ENCODE data around the gene ASB4.

ASB4 gene

DNA sequence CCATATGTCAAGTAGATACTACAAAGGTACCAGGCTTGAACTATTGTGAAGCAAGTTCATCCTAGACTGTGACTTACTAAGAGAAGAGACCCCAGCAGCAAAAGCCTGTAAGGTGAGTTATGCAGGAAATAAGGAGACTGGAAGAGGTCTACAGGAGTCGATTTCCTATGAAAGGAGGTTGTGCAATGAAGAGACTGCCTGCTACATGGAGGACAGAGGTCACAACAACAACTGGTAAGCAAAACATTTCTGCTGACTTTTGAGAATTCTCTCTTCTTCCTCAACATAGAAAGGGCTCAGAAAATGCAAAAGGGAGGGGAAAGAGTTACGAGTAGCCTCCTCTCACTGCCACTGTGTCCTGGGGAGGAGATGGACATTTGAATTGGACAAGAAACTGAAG lies 68.2 kb downstream of the ASB4 start:
- no peak for DNase-seq (ENCODE audit: low read depth)

DNA sequence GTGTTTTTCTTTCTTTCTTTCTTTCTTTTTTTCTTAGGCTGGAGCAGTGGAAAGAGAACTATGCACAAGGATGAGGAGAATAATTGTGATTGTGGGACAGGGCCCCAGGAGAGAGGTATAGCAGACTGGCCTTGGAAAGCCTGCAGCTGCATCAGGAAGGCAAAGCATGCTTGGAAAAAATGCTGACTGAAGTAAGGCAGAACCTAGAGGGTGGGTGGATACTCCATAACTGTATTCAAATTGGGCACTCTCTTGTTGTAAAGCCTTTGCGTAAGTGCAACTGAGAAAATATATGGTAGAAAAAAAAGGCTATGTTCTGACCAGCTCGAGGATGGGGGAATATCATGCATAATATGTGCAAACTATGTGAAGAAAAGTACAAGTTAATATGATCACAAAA lies 71.0 kb downstream of the ASB4 start:
- DNase-seq (ENCODE audit: low read depth) = no peak

DNA sequence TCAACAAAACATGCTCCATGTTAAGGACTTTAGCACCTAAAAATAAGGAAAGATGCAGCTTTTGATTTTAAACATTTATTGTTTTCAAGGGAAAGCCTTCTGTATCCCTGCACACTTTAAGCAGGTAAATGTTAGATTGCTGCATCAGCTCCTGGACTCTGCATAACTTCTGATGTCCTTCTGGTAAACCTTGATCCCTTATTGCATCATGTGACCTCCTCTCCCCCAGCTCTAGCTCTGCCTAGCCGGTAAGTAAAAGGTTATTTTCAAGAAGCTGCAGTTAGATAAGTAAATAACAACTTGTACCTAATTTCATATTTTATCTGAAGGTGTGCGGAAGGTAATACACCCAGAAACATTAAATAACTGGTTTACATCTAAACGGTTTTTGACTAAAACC lies 73.1 kb downstream of the ASB4 start:
- no peak for DNase-seq (ENCODE audit: low read depth)

DNA sequence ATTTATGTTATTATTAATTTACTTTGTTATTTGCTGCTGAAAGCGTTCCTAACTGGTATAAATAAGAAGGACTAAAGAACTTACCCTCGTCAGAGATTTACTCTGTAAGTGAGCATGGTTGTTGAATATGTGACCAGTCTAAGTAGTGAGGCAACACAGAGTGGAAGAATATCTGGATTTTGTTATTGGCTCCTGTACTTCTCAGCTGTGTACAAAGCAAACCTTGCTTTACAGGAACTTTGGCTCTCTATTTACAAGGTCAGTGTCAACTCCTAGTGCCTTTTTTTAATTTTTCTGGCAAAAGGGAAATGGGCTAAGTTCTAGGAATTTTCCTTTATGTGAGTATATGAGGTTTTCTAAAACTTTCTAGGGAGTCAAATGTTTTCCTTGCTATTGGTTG lies 74.9 kb downstream of the ASB4 start:
- DNase-seq (ENCODE audit: low read depth) = no peak

DNA sequence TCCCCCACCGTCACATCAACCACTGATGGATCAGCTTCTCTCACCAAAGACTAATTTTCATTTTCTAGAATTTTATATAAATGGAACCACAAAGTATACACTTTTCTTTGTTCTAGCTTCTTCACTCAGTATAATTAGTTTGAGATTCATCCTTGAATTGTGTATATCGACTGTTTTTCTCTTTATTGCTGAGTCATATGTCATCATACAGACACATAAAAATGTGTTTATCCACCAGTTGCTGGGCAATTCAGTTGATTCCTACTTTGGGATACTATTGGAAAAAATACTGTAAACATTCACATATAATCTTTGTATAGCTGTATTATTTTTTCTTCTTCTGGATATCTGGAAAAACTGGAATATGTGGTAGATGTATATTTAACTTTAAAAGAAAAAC lies 84.0 kb downstream of the ASB4 start:
- DNase-seq (ENCODE audit: low read depth) = no peak

DNA sequence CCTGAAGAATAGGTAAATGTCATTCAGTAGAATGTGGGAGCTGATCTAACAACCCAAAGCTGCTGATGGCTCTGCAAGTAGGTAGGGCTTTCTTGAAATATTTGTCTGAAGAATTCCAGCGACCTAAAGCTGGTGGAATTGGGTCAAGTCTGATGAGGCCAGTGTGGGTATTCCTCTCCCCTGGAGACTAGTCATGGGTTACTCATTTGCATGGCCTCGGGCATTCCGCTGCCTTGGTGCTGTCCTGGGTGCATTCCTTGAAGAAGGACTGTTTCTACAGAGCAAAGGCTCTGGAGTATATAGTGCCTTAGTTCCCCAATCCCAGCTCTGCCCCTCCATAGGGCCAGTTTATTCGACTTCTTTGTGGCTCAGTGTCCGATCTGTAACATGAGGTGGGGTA lies 91.4 kb downstream of the ASB4 start:
- DNase-seq (ENCODE audit: low read depth) = peak; percentile 26

DNA sequence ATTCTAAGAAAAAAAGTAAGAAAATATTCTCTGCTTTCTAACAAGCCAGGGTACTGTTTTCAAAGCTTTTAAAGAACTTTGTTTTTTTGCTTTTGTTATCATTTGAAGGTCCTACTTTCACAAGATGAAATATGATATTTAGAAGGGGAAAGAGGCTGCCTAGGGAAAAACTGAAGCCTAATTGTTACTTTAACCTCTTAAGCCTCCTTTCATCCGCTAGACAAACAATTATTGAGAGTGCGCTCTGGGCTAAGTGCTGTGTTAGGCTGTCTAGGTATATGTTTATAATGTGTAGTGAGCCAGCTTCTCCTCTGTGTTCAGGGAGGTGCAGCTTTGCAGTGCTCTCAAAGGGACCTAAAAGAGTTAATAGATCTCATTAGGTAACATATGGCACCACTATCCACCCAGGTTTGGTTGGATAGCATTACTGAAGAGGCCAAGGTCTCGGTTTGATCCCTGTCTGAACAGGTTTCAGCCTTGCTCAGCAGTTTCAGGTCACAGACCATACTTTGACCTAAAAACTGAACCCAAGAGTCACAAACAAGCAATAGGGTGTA lies 92.6 kb downstream of the ASB4 start:
- no peak for DNase-seq (ENCODE audit: low read depth)

DNA sequence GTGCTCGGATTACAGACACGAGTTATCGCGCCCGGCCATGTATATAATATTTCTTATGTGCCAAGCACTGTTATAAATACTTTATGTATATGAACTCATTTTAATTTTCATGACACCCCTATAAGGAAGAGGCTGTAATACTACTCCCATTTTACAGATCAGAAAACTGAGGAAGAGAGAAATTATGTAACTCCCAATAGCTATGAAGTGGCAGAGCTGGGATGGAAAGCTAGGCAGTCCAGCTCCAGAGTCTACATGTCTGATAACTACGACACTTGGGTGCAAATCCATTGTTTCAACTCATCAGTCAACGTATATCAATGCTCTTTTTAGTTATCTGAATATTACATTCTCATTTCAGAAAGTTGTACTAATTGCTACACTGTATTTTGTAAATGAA lies 93.6 kb downstream of the ASB4 start:
- no peak for DNase-seq (ENCODE audit: low read depth)

DNA sequence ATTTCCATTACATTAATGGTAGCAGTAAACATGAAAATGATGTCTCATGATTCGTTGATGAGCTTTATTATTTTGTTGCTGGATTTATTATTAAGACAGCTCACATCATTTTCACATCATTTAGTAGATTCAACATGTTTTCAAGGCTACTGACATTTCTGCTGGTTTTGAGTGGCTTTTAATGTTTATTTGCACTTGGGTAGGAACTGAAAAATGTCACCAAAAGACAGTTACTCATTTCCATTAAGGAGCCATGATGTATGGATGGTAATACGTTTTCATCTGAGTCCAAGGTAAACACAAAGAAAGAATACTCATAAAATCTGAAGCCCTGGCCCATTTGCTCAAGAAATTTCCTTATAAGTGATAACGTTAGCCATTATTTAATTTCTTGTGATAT lies 95.7 kb downstream of the ASB4 start:
- DNase-seq (ENCODE audit: low read depth) = no peak

DNA sequence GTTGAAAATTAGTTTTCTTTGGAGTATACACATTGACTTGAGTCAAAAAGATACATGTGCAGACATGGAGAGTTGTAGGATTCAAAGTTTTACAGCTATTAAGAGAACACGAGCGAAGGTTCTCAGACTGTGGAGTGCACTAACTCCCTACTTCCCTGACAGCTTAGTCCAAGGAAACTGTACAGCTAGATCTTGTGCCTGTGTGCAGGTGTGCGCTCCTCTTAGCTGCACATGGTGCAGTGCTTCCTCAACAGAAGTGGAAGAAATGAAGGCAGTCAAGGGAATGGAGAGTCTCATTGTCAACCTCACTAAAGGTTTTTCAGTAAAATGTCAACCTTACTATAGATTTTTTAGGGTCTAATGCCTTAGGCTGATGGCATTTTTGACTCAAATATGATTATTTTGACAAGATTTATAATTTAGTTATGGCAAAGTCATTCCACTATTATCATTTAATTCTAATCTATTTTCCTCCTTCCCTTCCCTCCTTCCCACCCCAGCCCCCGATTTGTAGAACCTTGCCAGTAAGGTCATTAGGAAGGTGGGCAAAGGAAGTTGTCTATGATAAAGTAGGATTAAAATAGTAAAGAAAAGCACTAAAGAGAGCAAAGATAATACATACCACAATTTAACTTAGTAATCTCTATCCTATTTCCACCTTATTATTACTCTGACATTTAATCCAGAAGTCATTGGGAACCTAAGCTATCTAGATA lies 97.0 kb downstream of the ASB4 start:
- no peak for DNase-seq (ENCODE audit: low read depth)

DNA sequence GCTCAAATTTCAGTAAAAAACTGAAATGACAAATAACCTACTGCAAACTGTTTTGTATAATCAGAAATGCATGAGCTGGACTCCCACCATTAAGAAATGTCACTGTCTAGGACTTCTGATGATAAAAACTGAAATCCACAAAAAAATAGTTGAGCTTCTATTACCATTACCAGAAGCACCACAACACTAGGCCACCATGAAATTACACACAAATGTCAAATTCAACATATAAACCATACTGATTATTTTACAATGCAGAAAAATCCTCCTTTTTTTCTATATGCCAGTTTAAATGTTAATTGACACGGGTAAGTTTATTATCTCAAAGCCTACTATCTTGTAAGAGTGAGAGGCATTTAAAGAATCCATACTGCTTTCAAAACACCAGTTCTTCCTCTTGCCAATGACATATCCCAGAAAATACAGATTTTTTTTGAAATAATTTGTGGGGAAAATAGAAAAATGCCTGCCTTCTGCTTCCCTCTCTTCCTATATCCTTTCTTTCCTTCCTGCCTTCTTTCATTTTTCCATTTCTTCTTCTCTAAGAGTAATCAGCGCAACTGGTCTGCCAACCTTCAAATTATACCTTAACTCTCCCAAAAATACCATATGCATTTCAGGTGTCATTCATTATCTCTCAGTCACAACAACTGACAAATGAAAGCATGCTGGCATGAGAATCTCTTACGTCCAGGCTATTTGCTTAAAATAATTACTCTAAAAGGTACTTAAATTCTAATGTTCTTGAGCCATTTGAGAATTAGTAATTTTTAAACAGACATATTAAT lies 98.3 kb downstream of the ASB4 start:
- no peak for DNase-seq (ENCODE audit: low read depth)

DNA sequence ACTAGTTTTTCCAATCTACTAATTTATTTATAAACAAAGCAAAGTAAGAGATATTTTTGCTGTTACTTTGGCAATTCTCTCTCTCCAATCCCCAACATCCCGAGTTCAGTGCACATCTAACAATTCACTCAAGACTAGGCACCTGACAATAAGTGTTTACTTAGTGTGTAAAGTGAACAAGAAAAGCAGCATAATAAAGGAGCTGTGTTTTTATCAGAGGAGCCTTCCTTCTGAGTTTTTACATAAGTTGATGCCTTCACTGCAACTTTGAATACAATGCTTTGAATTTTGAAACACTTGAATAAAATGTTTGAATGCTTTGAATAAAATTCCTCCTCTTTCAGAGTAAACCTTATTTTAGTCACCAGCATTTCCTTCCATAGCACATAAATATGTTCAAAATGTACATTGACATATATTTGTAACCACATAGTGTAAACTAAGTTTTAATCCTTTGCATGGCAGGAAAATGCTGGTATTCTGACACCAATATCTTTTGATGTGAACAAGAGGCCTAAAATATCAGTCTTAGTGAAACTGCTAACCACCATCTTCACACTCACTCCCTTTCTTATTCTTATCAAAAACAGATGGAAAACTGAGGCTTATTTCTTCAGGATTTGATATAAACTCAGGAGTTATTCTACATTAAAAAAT lies 99.2 kb downstream of the ASB4 start:
- no peak for DNase-seq (ENCODE audit: low read depth)

DNA sequence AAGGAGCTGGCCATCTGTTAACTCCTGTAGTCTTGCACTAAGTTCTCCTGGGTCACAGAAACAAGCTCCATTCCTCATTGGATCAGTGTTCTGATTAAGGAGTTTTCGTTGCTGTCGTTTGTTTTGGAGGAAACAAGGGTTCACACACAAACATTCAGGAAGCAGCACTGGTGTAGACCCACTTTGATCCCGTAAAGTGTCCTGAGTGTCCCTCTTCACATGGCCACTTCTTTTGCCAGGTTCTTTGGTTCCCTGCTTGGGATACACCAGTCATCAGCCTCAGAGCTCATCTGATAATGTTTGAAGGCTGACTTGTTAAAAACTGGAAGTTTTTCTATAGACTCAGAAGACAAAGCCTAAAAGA lies 99.7 kb downstream of the ASB4 start:
- no peak for DNase-seq (ENCODE audit: low read depth)

DNA sequence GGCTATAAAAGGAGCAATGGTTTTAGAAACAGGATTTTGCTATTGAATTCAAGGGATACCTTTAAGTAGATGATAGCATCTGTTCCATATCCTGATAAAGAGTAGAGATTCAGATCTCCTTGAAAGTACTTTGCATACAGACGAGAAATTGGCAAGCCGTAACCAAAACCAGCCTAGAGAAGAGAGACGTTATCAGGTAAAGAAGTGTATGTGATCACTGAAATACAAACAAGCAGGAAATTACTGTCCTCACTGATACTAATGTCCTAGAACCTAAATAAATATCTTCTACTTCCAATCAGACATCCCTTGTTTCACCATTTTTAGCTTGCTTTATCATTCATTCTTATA lies 101.2 kb downstream of the ASB4 start:
- no peak for DNase-seq (ENCODE audit: low read depth)

DNA sequence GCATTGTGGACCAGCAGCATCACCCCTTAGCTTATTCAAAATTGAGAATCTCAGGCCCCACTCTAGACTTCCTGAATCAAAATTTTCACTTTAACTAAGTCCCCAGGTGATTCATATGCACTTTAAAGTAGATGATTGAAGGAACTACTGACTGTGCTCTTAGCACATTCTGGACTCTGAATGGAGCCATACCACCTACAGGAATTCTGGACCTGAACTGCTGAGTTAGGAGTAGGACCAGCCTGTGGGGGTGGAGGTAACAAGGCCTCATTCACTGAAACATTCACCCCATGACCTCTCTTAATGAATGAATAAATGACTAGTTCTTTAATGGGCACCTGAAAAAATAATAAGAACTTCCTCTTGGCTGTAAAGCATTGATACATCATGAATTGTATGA lies 103.3 kb downstream of the ASB4 start:
- no peak for DNase-seq (ENCODE audit: low read depth)

DNA sequence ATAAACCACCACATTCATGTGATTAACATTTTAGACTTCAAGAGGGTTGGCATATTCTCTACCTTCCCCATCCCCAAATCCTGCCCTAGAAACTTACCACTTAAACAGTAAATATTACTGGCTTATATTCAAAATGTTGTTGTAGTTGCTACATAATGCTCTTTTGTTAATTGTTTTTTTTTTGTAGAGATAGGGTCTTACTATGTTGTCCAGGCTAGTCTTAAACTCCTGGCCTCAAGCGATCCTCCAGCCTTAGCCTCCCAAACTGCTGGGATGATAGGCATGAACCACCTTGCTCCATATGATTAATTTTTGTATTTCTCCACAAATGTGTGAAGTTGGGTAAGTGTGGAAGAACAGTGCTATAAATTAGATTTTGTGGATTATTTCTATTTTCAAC lies 104.0 kb downstream of the ASB4 start:
- DNase-seq (ENCODE audit: low read depth) = no peak
